HEK293 (cell line): ENCODE measurements around the gene ZCCHC2.

Source experiments
- ATF2 ChIP-seq: fragments of 450-650 bp; formaldehyde crosslinking; IDR thresholded peaks from 2 replicates; pipeline ENCODE4 v1.5.1; 2016; ENCODE audit warnings: missing biosample characterization, missing genetic modification characterization, low read depth
- CTCF ChIP-seq: fragments of 450-650 bp; formaldehyde crosslinking; IDR thresholded peaks from 2 replicates; pipeline ENCODE4 v1.5.1; 2016; ENCODE audit warnings: missing biosample characterization, missing genetic modification characterization
- IKZF3 ChIP-seq: fragments of 450-650 bp; IDR thresholded peaks from 2 replicates; pipeline ENCODE4 v1.5.0; 2018; ENCODE audit warnings: missing biosample characterization, mild to moderate bottlenecking, missing genetic modification characterization, moderate library complexity
- OSR2 ChIP-seq: fragments of 450-650 bp; formaldehyde crosslinking; IDR thresholded peaks from 2 replicates; pipeline ENCODE4 v1.5.1; 2016; ENCODE audit warnings: missing biosample characterization, missing genetic modification characterization
- PRDM2 ChIP-seq: fragments of 450-650 bp; formaldehyde crosslinking; IDR thresholded peaks from 2 replicates; pipeline ENCODE4 v1.5.1; 2016; ENCODE audit warnings: missing biosample characterization, missing genetic modification characterization, borderline replicate concordance
- WT1 ChIP-seq: fragments of 450-650 bp; formaldehyde crosslinking; IDR thresholded peaks from 2 replicates; pipeline ENCODE4 v1.5.1; 2016; ENCODE audit warnings: missing biosample characterization, missing genetic modification characterization
- ZFP69B ChIP-seq: fragments of 450-650 bp; formaldehyde crosslinking; IDR thresholded peaks from 2 replicates; pipeline ENCODE4 v1.5.1; 2016; ENCODE audit warnings: missing biosample characterization, missing genetic modification characterization
- ZNF140 ChIP-seq: fragments of 450-650 bp; formaldehyde crosslinking; IDR thresholded peaks from 2 replicates; pipeline ENCODE4 v1.5.1; 2016; ENCODE audit warnings: missing biosample characterization, missing genetic modification characterization
- ZNF274 ChIP-seq, 2 experiments: fragments of 200-500 bp in 1 of 2; fragments of 450-650 bp in 1 of 2; sonication (Bioruptor generic) in 1 of 2; formaldehyde crosslinking in 1 of 2; IDR thresholded peaks; 2 replicates each; pipeline versions ENCODE4 v1.5.1 to v1.6.1; 2014 to 2016; ENCODE audit warnings: borderline replicate concordance in 1 of 2, inconsistent platforms in 1 of 2, low read length in 1 of 2, missing biosample characterization in 1 of 2, missing genetic modification characterization in 1 of 2
- ZNF311 ChIP-seq: fragments of 450-650 bp; formaldehyde crosslinking; IDR thresholded peaks from 2 replicates; pipeline ENCODE4 v1.5.1; 2017; ENCODE audit warnings: missing biosample characterization, missing genetic modification characterization, borderline replicate concordance
- ZNF704 ChIP-seq: fragments of 450-650 bp; formaldehyde crosslinking; IDR thresholded peaks from 2 replicates; pipeline ENCODE4 v1.5.1; 2016; ENCODE audit warnings: missing biosample characterization, missing genetic modification characterization
- ZSCAN18 ChIP-seq: fragments of 450-650 bp; formaldehyde crosslinking; IDR thresholded peaks from 2 replicates; pipeline ENCODE4 v1.5.1; 2016; ENCODE audit warnings: missing biosample characterization, missing genetic modification characterization

GRCh38 chr18:62505669-62506494 lies 16.9 kb upstream of the ZCCHC2 start:
- TF ChIP-seq ZSCAN18, result no peak
- no peak for TF ChIP-seq IKZF3
- no peak for TF ChIP-seq PRDM2 (tag by site-specific recombination)
- TF ChIP-seq CTCF (tag by site-specific recombination), result no peak
- TF ChIP-seq ZNF311 (tag by site-specific recombination), result no peak
- no peak for TF ChIP-seq OSR2
- TF ChIP-seq ZNF274 (IDR thresholded peaks at IDR 0.05; ENCODE audit: low read length), result no peak
- no peak for TF ChIP-seq ZNF274 (tag by site-specific recombination; IDR thresholded peaks at IDR 0.05; ENCODE audit: borderline replicate concordance)
- TF ChIP-seq ZFP69B (tag by site-specific recombination), result no peak
- no peak for TF ChIP-seq ATF2 (tag by site-specific recombination)
- no peak for TF ChIP-seq ZNF140 (tag by site-specific recombination)
- no peak for TF ChIP-seq WT1 (tag by site-specific recombination)
- TF ChIP-seq ZNF704 (tag by site-specific recombination), result no peak
